Prostate gland (tissue), 2 donors: ENCODE data around the gene COL23A1. TPM values are rescaled to one million over a fixed set of nuclear protein-coding genes. Genes with fewer than 3 reads are reported as not detected.

Experiments
- DNase-seq: peaks from one replicate; pipeline ENCODE4 v3.0.0-alpha.2; 2019; ENCODE audit warnings: low spot score
- H3K27ac ChIP-seq, 2 donors: fragments of 200-600 bp; sonication (generic); 2 replicates each; pipeline ENCODE4 v1.5.1; 2017 to 2019
- H3K27me3 ChIP-seq: fragments of 200-600 bp; sonication (generic); replicated peaks from 2 replicates; pipeline ENCODE4 v1.5.1; 2019; ENCODE audit not compliant: insufficient read depth
- H3K36me3 ChIP-seq, 2 donors: fragments of 200-600 bp; sonication (generic); 1 replicate in 1 of 2; 2 replicates in 1 of 2; pipeline versions ENCODE4 v1.5.1 to v1.8.1; 2017 to 2019
- H3K4me1 ChIP-seq: fragments of 200-600 bp; sonication (generic); replicated peaks from 2 replicates; pipeline ENCODE4 v1.5.1; 2019
- H3K4me3 ChIP-seq, 2 donors: fragments of 200-600 bp; sonication (generic); 2 replicates each; pipeline ENCODE4 v1.5.1; 2017 to 2019
- H3K9me3 ChIP-seq: fragments of 200-600 bp; sonication (generic); 2 replicates; pipeline ENCODE4 v1.5.1; 2017
- POLR2A ChIP-seq: fragments of 450-650 bp; IDR thresholded peaks from one replicate; pipeline ENCODE4 v1.6.1; 2016; ENCODE audit warnings: antibody characterized with exemption, mild to moderate bottlenecking
- POLR2AphosphoS5 ChIP-seq: sonication (generic); formaldehyde crosslinking; IDR thresholded peaks from one replicate; pipeline ENCODE4 v1.6.1; 2017; ENCODE audit warnings: antibody characterized with exemption
- WGBS: methylation state at CpG from one replicate; pipeline ENCODE4 v1.1.5; 2018; 5-methylcytosine and 5-hydroxymethylcytosine counted together
- intact Hi-C: fragments of 100-400 bp; cut with DNase I; formaldehyde crosslinking; loops from one replicate; pipeline ENCODE4 v1.14.2; 2022
- total RNA-seq, 2 donors: library from RNA; depleted of rRNA; stranded (reverse); fragments of >200 nt; gene quantifications; one replicate each; pipeline ENCODE4 v1.1.0, GENCODE V29; 2016
- TF ChIP-seq, protein P1 (sequence below), 4 experiments: fragments of 200-600 bp in 2 of 4; fragments of 450-650 bp in 2 of 4; sonication (generic) in 2 of 4; IDR thresholded peaks; 1 replicate in 3 of 4; 2 replicates in 1 of 4; pipeline ENCODE4 v1.5.1; 2016 to 2019; ENCODE audit warnings: antibody characterized with exemption in 4 of 4, mild to moderate bottlenecking in 2 of 4, moderate library complexity in 2 of 4

The COL23A1 gene
- total RNA-seq, 2 donors from 2014 or later = 2.7 to 6.1 TPM

DNA sequence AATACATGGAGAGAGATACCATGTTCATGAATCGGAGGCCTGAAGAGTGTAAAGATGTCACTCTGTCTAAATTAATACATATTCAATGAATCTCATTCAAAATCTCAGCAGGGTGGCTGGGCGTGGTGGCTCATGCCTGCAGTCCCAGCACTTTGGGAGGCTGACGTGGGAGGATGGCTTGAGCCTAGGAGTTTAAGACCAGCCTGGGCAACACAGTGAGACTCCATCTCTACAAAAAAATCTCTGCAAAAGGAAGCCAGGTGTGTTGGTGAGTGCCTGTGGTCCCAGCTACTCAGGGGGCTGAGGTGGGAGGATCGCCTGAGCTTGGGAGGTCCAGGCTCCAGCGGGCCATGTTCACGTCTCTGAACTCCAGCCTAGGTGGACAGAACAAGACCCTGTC, 49.7 kb downstream of the COL23A1 start:
- H3K9me3 ChIP-seq = no peaks in the 10 kb centered on the region
- intact Hi-C loops = loop anchor here (10.0 kb wide), 1 partner anchor 76 kb away; no protein-coding TSS in a partner anchor
- DNase-seq = no peak
- H3K4me1 ChIP-seq = no peaks in the 10 kb centered on the region
- 97% methylated on average over 6 of the region's 6 CpGs for WGBS
- H3K27ac ChIP-seq = no peak overlapping the region
- no peak overlapping the region for H3K4me3 ChIP-seq
- no peaks in the 10 kb centered on the region for H3K36me3 ChIP-seq
- H3K27me3 ChIP-seq = no peaks in the 10 kb centered on the region
- TF ChIP-seq POLR2AphosphoS5 (no peak), POLR2A (no peak)
- TF ChIP-seq, protein P1, sequence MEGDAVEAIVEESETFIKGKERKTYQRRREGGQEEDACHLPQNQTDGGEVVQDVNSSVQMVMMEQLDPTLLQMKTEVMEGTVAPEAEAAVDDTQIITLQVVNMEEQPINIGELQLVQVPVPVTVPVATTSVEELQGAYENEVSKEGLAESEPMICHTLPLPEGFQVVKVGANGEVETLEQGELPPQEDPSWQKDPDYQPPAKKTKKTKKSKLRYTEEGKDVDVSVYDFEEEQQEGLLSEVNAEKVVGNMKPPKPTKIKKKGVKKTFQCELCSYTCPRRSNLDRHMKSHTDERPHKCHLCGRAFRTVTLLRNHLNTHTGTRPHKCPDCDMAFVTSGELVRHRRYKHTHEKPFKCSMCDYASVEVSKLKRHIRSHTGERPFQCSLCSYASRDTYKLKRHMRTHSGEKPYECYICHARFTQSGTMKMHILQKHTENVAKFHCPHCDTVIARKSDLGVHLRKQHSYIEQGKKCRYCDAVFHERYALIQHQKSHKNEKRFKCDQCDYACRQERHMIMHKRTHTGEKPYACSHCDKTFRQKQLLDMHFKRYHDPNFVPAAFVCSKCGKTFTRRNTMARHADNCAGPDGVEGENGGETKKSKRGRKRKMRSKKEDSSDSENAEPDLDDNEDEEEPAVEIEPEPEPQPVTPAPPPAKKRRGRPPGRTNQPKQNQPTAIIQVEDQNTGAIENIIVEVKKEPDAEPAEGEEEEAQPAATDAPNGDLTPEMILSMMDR (IDR thresholded peaks at IDR 0.05) = no peak

DNA sequence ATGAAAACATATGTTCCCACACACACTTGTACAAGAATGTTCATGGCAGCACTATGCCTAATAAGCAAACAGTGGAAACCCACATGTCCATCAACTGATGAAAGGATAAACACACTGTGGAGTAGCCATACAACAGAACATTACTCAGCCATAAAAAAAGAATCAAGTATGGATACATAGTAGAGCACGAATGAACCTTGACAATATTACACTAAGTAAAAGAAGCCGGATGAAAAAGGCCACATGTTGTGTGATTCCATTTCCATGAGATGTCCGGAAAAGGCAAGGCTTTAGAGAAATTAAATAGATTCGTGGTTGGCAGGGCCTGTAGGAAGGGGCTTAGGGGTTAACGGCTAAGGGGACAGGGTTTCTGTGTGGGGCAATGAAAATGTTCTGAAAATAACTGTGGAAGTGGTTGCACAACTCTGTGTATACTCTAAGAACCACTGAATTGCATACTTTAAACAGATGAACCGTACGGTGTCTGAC, 51.4 kb downstream of the COL23A1 start:
- whole genome bisulfite sequencing = 90% methylated on average over 7 of the region's 7 CpGs

DNA sequence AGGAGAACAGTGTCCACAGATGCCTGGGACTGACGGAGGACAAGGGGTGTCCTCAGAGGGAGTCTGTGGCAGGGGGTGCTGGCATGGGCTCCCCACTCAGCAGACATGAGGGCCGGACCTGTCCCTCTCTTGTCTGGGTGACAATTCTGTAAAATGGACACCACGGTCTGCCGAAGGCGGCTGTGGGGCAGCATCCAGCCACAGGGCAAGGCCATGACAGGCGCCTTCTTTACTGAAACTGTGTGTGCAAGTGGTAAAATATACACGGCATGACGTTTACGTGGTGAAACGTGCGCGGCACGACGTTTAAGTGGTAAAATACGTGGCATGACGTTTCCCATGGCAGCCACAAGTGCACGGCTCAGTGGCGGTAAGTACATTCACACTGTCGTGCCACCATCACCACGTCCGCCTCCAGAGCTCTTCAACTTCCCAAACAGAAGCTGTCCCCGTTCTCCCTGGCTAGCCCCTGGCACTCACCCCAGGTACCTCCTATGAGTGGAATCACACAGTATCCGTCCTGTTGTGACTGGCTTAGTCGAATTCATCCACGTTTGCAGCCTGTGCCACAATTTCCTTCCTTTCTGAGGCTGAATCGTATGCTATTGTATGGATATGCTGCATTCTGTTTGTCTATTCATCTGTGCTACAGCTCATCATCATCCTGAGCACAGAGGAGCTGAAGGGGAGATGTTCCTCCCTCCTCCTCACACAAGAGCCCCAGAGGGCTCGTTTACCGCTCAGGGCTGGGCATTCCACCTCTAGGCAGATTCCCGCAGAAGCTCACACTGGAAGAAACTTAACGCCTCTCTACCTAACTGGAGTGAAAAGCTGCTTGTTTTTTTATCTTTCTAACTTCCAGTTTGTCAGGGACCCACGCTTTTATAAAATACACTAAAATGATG, 52.5 kb downstream of the COL23A1 start:
- 84% methylated on average over 31 of the region's 31 CpGs for WGBS
- H3K4me3 ChIP-seq = no peak overlapping the region
- H3K27me3 ChIP-seq = no peaks in the 10 kb centered on the region
- intact Hi-C loops = no loop called here
- no peak for TF ChIP-seq POLR2AphosphoS5
- TF ChIP-seq, protein P1 (IDR thresholded peaks at IDR 0.05) = no peak
- no peak for TF ChIP-seq POLR2A
- H3K27ac ChIP-seq = no peak overlapping the region
- no peaks in the 10 kb centered on the region for H3K36me3 ChIP-seq
- no peak for DNase-seq
- no peaks in the 10 kb centered on the region for H3K9me3 ChIP-seq
- no peaks in the 10 kb centered on the region for H3K4me1 ChIP-seq

More for the DNA sequence above, 51.4 kb downstream of the COL23A1 start:
- intact Hi-C loops = no loop called here
- Histone ChIP-seq H3K4me1 (no peaks in the 10 kb centered on the region), H3K36me3 (no peaks in the 10 kb centered on the region), H3K27ac (no peak overlapping the region), H3K9me3 (no peaks in the 10 kb centered on the region), H3K27me3 (no peaks in the 10 kb centered on the region), H3K4me3 (no peak overlapping the region)
- TF ChIP-seq POLR2A (no peak), POLR2AphosphoS5 (no peak)
- TF ChIP-seq, protein P1 (IDR thresholded peaks at IDR 0.05) = no peak
- DNase-seq = no peak

DNA sequence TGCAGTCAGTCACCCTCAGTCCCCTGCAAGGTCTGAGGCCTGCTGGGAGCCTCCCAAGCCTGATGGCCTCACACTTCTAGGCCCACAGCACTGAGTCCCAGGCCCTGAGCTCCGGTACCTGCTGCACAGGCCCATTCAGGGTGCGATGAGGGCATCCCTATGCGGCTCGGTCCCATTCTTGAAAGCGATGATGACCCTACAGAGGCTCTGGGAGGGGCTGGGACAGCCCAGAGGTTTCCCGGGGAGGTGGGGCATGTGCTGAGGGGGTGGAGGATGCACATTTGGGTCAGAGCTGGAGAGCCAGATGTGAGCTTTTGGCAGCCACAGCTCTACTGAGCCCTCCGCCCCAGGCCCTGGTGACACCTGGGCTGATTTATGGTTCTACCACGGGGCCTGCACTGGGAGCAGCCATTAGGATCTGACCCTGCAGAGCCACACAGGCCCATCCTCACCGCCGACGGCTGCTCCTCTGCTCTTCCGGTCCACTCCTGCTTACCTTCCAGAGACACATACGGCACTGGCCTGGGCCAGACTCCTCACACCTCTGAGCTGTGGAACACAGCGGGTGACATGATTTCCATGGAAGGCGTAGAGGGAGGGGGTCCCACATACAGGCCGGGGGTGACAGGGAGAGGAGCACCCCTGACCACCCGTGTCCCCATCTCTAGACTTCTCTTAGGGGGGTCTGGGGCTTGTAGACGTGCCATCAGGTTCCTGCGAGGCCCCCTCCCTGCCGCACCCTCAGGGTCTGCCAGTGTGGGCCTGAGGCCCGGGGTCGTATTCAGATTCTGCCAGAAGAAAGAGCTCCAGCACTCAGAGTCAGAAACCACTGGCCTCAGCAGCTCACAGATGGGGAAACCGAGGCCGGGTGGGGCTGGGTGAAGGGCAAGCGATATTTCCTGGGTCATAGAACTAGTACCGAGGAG, 53.4 kb downstream of the COL23A1 start:
- intact Hi-C loops = no loop called here
- Histone ChIP-seq H3K36me3 (no peaks in the 10 kb centered on the region), H3K9me3 (no peaks in the 10 kb centered on the region), H3K27ac (no peak overlapping the region), H3K4me1 (no peaks in the 10 kb centered on the region), H3K27me3 (no peaks in the 10 kb centered on the region), H3K4me3 (no peak overlapping the region)
- no peak for TF ChIP-seq POLR2A
- TF ChIP-seq, protein P1 (IDR thresholded peaks at IDR 0.05) = no peak
- no peak for TF ChIP-seq POLR2AphosphoS5
- no peak for DNase-seq
- 84% methylated on average over 20 of the region's 26 CpGs for WGBS
